ENCODE results near the gene DVL1. TPM values are rescaled to one million over a fixed set of nuclear protein-coding genes. Genes with fewer than 3 reads are reported as not detected.

The DVL1 gene
- total RNA-seq, 1 experiment from 2014 or later, result 91.4 TPM

GRCh38 chr1:1329304-1330210, 19.7 kb downstream of the DVL1 start:
- Mint-ChIP-seq H3K4me3 (no peak overlapping the region), H3K4me1 (no peaks in the 10 kb centered on the region), H3K9me3 (peaks cover 4% of the 10 kb centered on the region), H3K27ac (peak overlapping the region; percentile 84), H3K27me3 (ENCODE audit: low read depth) (no peaks in the 10 kb centered on the region), H3K36me3 (no peaks in the 10 kb centered on the region)
- ChIA-PET POLR2A (no interaction called here), CTCF (interaction anchor here (0.6 kb wide), 1 partner anchor 177 kb away, joined by 4 read pairs; no protein-coding TSS in a partner anchor)
- DNase-seq (ENCODE audit: low spot score) (no peak), ATAC-seq (no peak)
- no peak for TF ChIP-seq ZNF416 (CRISPR knock-in tag; IDR thresholded peaks at IDR 0.05)
- 0 out of 2 replicates have a peak, but pooled peaks have one; percentile 32 for TF ChIP-seq PRDM15 (CRISPR knock-in tag; IDR thresholded peaks at IDR 0.05)
- no peak for TF ChIP-seq E2F4 (CRISPR knock-in tag; IDR thresholded peaks at IDR 0.05; ENCODE audit: borderline replicate concordance, low read depth)
- no peak for TF ChIP-seq GRHL2 (CRISPR knock-in tag; IDR thresholded peaks at IDR 0.05; ENCODE audit: insufficient replicate concordance, severe bottlenecking)
- no peak for TF ChIP-seq TEAD4 (CRISPR knock-in tag; IDR thresholded peaks at IDR 0.05)
- TF ChIP-seq EMX1 (CRISPR knock-in tag; IDR thresholded peaks at IDR 0.05), result no peak
- no peak for TF ChIP-seq GABPB1 (CRISPR knock-in tag; IDR thresholded peaks at IDR 0.05)
- no peak for TF ChIP-seq HMGA2 (CRISPR knock-in tag; IDR thresholded peaks at IDR 0.05)
- TF ChIP-seq SP1 (CRISPR knock-in tag; conservative IDR thresholded peaks at IDR 0.05), result no peak
- TF ChIP-seq ZNF121 (CRISPR knock-in tag; IDR thresholded peaks at IDR 0.05), result peak; percentile 20; the same call in 1 of the 2 replicates
- TF ChIP-seq ZBTB21 (CRISPR knock-in tag; IDR thresholded peaks at IDR 0.05; ENCODE audit: borderline replicate concordance), result no peak
- no peak for TF ChIP-seq CREB1 (CRISPR knock-in tag; IDR thresholded peaks at IDR 0.05)
- no peak for TF ChIP-seq JAZF1 (CRISPR knock-in tag; IDR thresholded peaks at IDR 0.05)
- TF ChIP-seq NFATC4 (CRISPR knock-in tag; IDR thresholded peaks at IDR 0.05), result no peak
- TF ChIP-seq FOXP1 (CRISPR knock-in tag; IDR thresholded peaks at IDR 0.05; ENCODE audit: borderline replicate concordance), result 0 out of 2 replicates have a peak, but pooled peaks have one; percentile 66
- TF ChIP-seq ZNF671 (CRISPR knock-in tag; IDR thresholded peaks at IDR 0.05), result no peak
- TF ChIP-seq GTF2I (CRISPR knock-in tag; conservative IDR thresholded peaks at IDR 0.05), result no peak
- TF ChIP-seq ZNF138 (CRISPR knock-in tag; conservative IDR thresholded peaks at IDR 0.05), result no peak
- peak; percentile 55; the same call in 1 of the 2 replicates for TF ChIP-seq ATF3 (CRISPR knock-in tag; conservative IDR thresholded peaks at IDR 0.05)
- TF ChIP-seq OVOL2 (CRISPR knock-in tag; IDR thresholded peaks at IDR 0.05; ENCODE audit: borderline replicate concordance), result no peak
- no peak for TF ChIP-seq AR (CRISPR knock-in tag; IDR thresholded peaks at IDR 0.05)
- peak; percentile 64; the same call in 1 of the 2 replicates for TF ChIP-seq TCF7 (CRISPR knock-in tag; IDR thresholded peaks at IDR 0.05; ENCODE audit: low read depth)
- no peak for TF ChIP-seq TP53 (CRISPR knock-in tag; IDR thresholded peaks at IDR 0.05)
- no peak for TF ChIP-seq JUN (CRISPR knock-in tag; IDR thresholded peaks at IDR 0.05)
- TF ChIP-seq FOXK1 (CRISPR knock-in tag; IDR thresholded peaks at IDR 0.05), result no peak
- TF ChIP-seq NFYB (CRISPR knock-in tag; conservative IDR thresholded peaks at IDR 0.05; ENCODE audit: low read depth), result no peak

Measured in WTC11 (cell line).